Mammary epithelial cell (primary cell): ENCODE measurements around the gene CDCA5.

Experiments
- EZH2 ChIP-seq: IDR thresholded peaks from 2 replicates; pipeline ENCODE4 v1.6.1; 2012; ENCODE audit warnings: low read length, inconsistent platforms, borderline replicate concordance
- TF ChIP-seq, protein P1 (sequence below), 2 donors: IDR thresholded peaks in 1 of 2; conservative IDR thresholded peaks in 1 of 2; 2 replicates each; pipeline ENCODE4 v1.5.1; 2011 to 2012; ENCODE audit warnings: inconsistent platforms in 2 of 2, low read length in 2 of 2, mild to moderate bottlenecking in 2 of 2, control low read depth in 1 of 2, low read depth in 1 of 2; ENCODE audit not compliant: insufficient read depth in 1 of 2; ENCODE audit errors: extremely low read depth in 1 of 2

GRCh38 chr11:65040847-65041622 is 42.8 kb downstream of the CDCA5 start, which contains the start of gene SAC3D1:
- TF ChIP-seq, protein P1, sequence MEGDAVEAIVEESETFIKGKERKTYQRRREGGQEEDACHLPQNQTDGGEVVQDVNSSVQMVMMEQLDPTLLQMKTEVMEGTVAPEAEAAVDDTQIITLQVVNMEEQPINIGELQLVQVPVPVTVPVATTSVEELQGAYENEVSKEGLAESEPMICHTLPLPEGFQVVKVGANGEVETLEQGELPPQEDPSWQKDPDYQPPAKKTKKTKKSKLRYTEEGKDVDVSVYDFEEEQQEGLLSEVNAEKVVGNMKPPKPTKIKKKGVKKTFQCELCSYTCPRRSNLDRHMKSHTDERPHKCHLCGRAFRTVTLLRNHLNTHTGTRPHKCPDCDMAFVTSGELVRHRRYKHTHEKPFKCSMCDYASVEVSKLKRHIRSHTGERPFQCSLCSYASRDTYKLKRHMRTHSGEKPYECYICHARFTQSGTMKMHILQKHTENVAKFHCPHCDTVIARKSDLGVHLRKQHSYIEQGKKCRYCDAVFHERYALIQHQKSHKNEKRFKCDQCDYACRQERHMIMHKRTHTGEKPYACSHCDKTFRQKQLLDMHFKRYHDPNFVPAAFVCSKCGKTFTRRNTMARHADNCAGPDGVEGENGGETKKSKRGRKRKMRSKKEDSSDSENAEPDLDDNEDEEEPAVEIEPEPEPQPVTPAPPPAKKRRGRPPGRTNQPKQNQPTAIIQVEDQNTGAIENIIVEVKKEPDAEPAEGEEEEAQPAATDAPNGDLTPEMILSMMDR (conservative IDR thresholded peaks at IDR 0.05 in 1 of 2, IDR thresholded peaks at IDR 0.05 in 1 of 2; ENCODE audit: extremely low read depth in 1 of 2, insufficient read depth in 1 of 2, low read depth in 1 of 2, low read length in 2 of 2), result no peak
- no peak for TF ChIP-seq EZH2
